HepG2 (cell line): ENCODE data around the gene RHBDL1. TPM values are rescaled to one million over a fixed set of nuclear protein-coding genes. Genes with fewer than 3 reads are reported as not detected.

Source experiments
- CCAR2 ChIP-seq: fragments of 200-400 bp; formaldehyde crosslinking; optimal IDR thresholded peaks from 2 replicates; pipeline ENCODE3; 2018; ENCODE audit warnings: low read depth, mild to moderate bottlenecking, low read length, moderate library complexity
- CHCHD3 ChIP-seq: sonication (generic); formaldehyde crosslinking; IDR thresholded peaks from 2 replicates; pipeline ENCODE4 v1.8.0; 2022; ENCODE audit warnings: mild to moderate bottlenecking, missing genetic modification reagents, moderate library complexity
- MXD3 ChIP-seq: IDR thresholded peaks from 2 replicates; pipeline ENCODE4 v1.6.1; 2016; ENCODE audit warnings: mild to moderate bottlenecking, missing biosample characterization, missing genetic modification reagents
- NFE2 ChIP-seq: sonication (generic); formaldehyde crosslinking; IDR thresholded peaks from 2 replicates; pipeline ENCODE4 v1.4.0; 2020; ENCODE audit warnings: missing genetic modification reagents
- NR2C2 ChIP-seq: sonication (generic); formaldehyde crosslinking; IDR thresholded peaks from 2 replicates; pipeline ENCODE4 v1.4.0; 2020; ENCODE audit warnings: missing genetic modification reagents, mild to moderate bottlenecking, moderate library complexity, borderline replicate concordance
- NRL ChIP-seq: sonication (generic); formaldehyde crosslinking; IDR thresholded peaks from 2 replicates; pipeline ENCODE4 v1.5.0; 2020; ENCODE audit warnings: missing genetic modification reagents, mild to moderate bottlenecking, moderate library complexity, borderline replicate concordance
- RARA ChIP-seq: IDR thresholded peaks from 2 replicates; pipeline ENCODE4 v1.6.1; 2016; ENCODE audit warnings: missing genetic modification reagents, missing compliant biosample characterization
- ZNF75D ChIP-seq: sonication (generic); formaldehyde crosslinking; IDR thresholded peaks from 2 replicates; pipeline ENCODE4 v1.8.1; 2023; ENCODE audit warnings: missing genetic modification reagents, mild to moderate bottlenecking, borderline replicate concordance
- ZNF773 ChIP-seq: sonication (generic); formaldehyde crosslinking; IDR thresholded peaks from 2 replicates; pipeline ENCODE4 v1.4.0; 2020; ENCODE audit warnings: missing genetic modification reagents, borderline replicate concordance
- ZSCAN29 ChIP-seq: sonication (generic); formaldehyde crosslinking; conservative IDR thresholded peaks from 2 replicates; pipeline ENCODE4 v1.4.0; 2020; ENCODE audit warnings: mild to moderate bottlenecking, missing genetic modification reagents
- polyA plus RNA-seq, 8 experiments: library from polyadenylated mRNA; depleted of rRNA in 3 of 8; stranded (reverse) in 7 of 8; unstranded in 1 of 8; fragments of >200 nt; fragmentation: Illumina TruSeq in 4 of 8; extraction: Trizol in 4 of 8; gene quantifications; 2 replicates each; pipeline versions ENCODE4 v1.2.1 to v1.2.3, GENCODE V29; 2011 to 2016; ENCODE audit warnings: low read depth in 4 of 8, missing spikeins in 1 of 8, mixed read lengths in 1 of 8; ENCODE audit not compliant: insufficient read depth in 1 of 8
- total RNA-seq, 5 experiments: library from RNA; depleted of rRNA; stranded (reverse); fragments of >200 nt; fragmentation: Illumina TruSeq; extraction: Trizol; gene quantifications; 2 replicates each; pipeline ENCODE4 v1.2.3, GENCODE V29; 2016; ENCODE audit warnings: low read depth in 1 of 5
- TF ChIP-seq, protein P1 (sequence below): sonication (generic); formaldehyde crosslinking; conservative IDR thresholded peaks from 2 replicates; pipeline ENCODE4 v1.4.0; 2020; ENCODE audit warnings: missing genetic modification reagents
- TF ChIP-seq, protein P2 (sequence below): sonication (generic); formaldehyde crosslinking; IDR thresholded peaks from 2 replicates; pipeline ENCODE4 v1.5.0; 2020; ENCODE audit warnings: mild to moderate bottlenecking, missing genetic modification reagents, borderline replicate concordance
- TF ChIP-seq, protein P3 (sequence below): sonication (generic); formaldehyde crosslinking; IDR thresholded peaks from 2 replicates; pipeline ENCODE4 v1.4.0; 2020; ENCODE audit warnings: mild to moderate bottlenecking, missing genetic modification reagents

RHBDL1 gene
- total and polyA plus RNA-seq, 2 of the 13 experiments (the other 11 are each of a cell fraction or from before 2014, with no cell fraction given) = 1.8 to 3.8 TPM

- TF ChIP-seq NR2C2 (peak; percentile 83), ZNF773 (0 out of 2 replicates have a peak, but pooled peaks have one; percentile 68), CCAR2 (no peak), RARA (CRISPR knock-in tag) (no peak), CHCHD3 (0 out of 2 replicates have a peak, but pooled peaks have one; percentile 29), MXD3 (CRISPR knock-in tag) (peak; percentile 65), ZNF75D (CRISPR knock-in tag) (no peak), ZSCAN29 (CRISPR knock-in tag) (0 out of 2 replicates have a peak, but pooled peaks have one; percentile 20), NRL (peak; percentile 74; the same call in 1 of the 2 replicates), NFE2 (CRISPR knock-in tag) (no peak)
- TF ChIP-seq, protein P1, sequence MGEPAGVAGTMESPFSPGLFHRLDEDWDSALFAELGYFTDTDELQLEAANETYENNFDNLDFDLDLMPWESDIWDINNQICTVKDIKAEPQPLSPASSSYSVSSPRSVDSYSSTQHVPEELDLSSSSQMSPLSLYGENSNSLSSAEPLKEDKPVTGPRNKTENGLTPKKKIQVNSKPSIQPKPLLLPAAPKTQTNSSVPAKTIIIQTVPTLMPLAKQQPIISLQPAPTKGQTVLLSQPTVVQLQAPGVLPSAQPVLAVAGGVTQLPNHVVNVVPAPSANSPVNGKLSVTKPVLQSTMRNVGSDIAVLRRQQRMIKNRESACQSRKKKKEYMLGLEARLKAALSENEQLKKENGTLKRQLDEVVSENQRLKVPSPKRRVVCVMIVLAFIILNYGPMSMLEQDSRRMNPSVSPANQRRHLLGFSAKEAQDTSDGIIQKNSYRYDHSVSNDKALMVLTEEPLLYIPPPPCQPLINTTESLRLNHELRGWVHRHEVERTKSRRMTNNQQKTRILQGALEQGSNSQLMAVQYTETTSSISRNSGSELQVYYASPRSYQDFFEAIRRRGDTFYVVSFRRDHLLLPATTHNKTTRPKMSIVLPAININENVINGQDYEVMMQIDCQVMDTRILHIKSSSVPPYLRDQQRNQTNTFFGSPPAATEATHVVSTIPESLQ (CRISPR knock-in tag) = no peak
- TF ChIP-seq, protein P2, sequence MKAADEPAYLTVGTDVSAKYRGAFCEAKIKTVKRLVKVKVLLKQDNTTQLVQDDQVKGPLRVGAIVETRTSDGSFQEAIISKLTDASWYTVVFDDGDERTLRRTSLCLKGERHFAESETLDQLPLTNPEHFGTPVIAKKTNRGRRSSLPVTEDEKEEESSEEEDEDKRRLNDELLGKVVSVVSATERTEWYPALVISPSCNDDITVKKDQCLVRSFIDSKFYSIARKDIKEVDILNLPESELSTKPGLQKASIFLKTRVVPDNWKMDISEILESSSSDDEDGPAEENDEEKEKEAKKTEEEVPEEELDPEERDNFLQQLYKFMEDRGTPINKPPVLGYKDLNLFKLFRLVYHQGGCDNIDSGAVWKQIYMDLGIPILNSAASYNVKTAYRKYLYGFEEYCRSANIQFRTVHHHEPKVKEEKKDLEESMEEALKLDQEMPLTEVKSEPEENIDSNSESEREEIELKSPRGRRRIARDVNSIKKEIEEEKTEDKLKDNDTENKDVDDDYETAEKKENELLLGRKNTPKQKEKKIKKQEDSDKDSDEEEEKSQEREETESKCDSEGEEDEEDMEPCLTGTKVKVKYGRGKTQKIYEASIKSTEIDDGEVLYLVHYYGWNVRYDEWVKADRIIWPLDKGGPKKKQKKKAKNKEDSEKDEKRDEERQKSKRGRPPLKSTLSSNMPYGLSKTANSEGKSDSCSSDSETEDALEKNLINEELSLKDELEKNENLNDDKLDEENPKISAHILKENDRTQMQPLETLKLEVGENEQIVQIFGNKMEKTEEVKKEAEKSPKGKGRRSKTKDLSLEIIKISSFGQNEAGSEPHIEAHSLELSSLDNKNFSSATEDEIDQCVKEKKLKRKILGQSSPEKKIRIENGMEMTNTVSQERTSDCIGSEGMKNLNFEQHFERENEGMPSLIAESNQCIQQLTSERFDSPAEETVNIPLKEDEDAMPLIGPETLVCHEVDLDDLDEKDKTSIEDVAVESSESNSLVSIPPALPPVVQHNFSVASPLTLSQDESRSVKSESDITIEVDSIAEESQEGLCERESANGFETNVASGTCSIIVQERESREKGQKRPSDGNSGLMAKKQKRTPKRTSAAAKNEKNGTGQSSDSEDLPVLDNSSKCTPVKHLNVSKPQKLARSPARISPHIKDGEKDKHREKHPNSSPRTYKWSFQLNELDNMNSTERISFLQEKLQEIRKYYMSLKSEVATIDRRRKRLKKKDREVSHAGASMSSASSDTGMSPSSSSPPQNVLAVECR = peak; percentile 78; the same call in 1 of the 2 replicates
- TF ChIP-seq, protein P3, sequence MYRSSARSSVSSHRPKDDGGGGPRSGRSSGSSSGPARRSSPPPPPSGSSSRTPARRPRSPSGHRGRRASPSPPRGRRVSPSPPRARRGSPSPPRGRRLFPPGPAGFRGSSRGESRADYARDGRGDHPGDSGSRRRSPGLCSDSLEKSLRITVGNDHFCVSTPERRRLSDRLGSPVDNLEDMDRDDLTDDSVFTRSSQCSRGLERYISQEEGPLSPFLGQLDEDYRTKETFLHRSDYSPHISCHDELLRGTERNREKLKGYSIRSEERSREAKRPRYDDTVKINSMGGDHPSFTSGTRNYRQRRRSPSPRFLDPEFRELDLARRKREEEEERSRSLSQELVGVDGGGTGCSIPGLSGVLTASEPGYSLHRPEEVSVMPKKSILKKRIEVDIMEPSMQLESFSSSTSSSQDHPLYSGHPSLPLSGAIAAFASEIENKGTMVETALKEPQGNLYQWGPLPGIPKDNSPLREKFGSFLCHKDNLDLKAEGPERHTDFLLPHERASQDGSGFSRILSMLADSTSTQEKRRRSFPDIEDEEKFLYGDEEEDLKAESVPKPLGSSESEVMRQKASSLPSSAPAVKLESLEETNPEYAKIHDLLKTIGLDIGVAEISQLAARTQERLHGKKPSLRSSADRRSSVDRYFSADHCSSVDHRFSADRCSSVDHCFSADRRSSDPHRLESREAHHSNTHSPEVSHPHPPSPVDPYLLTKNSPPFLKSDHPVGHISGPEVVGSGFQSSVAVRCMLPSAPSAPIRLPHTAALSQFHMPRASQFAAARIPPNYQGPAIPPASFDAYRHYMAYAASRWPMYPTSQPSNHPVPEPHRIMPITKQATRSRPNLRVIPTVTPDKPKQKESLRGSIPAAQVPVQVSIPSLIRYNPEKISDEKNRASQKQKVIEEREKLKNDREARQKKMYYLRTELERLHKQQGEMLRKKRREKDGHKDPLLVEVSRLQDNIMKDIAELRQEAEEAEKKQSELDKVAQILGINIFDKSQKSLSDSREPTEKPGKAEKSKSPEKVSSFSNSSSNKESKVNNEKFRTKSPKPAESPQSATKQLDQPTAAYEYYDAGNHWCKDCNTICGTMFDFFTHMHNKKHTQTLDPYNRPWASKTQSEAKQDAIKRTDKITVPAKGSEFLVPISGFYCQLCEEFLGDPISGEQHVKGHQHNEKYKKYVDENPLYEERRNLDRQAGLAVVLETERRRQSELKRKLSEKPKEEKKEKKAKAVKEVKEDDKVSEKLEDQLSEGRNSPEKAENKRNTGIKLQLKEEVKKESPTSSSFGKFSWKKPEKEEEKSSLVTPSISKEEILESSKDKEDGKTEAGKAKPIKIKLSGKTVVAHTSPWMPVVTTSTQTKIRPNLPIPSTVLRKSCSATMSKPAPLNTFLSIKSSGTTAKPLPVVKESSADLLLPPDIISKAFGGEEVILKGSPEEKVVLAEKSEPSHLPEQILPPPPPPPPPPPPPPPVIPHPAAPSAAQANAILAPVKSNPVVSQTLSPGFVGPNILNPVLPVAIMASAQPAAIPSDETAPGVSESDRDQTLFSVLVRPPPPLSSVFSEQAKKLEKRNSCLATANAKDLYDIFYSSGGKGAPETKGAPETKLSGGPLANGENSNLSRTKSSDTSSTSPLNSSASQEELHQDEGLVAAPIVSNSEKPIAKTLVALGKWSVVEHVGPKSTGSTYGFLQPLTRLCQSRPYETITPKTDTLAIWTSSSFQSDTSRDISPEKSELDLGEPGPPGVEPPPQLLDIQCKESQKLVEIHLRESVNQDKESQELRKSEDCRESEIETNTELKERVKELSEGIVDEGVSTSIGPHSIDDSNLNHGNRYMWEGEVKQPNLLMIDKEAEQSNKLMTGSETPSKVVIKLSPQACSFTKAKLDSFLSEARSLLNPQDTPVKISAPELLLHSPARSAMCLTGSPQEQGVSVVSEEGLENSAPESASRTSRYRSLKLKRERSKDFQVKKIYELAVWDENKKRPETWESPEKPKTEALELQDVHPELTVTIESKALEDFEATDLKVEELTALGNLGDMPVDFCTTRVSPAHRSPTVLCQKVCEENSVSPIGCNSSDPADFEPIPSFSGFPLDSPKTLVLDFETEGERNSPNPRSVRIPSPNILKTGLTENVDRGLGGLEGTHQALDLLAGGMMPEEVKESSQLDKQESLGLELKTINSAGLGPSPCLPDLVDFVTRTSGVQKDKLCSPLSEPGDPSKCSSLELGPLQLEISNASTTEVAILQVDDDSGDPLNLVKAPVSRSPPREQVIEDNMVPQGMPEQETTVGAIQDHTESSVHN (CRISPR knock-in tag) = no peak; the same call in none of the 2 replicates
Measured at GRCh38 chr16:720990-721764, 45.7 kb downstream of the RHBDL1 start, which contains the start of gene ANTKMT (continued).
